Measurements from ENCODE around the gene PEAK3. TPM values are rescaled to one million over a fixed set of nuclear protein-coding genes. Genes with fewer than 3 reads are reported as not detected.

Gene PEAK3
- total and polyA plus RNA-seq, 2 donors, result 0.05 to 0.34 TPM

- Histone ChIP-seq H3K4me1 (ENCODE audit: control insufficient read depth in 2 of 2, insufficient read depth in 2 of 2, low read length in 2 of 2) (peaks cover 13 to 20% of the 10 kb centered on the region in 2 donors), H3K9me3 (ENCODE audit: control insufficient read depth in 2 of 2, insufficient read depth in 1 of 2, low read length in 1 of 2) (peaks cover 0 to 3% of the 10 kb centered on the region in 2 donors), H3K27me3 (ENCODE audit: control insufficient read depth in 2 of 2, insufficient read depth in 1 of 2, low read length in 1 of 2) (peaks cover 12 to 18% of the 10 kb centered on the region in 2 donors), H3K36me3 (ENCODE audit: control insufficient read depth in 2 of 2, insufficient read depth in 2 of 2, low read length in 1 of 2) (peaks cover 77 to 79% of the 10 kb centered on the region in 2 donors), H3K27ac (ENCODE audit: low read depth in 1 of 2, low read length in 1 of 2) (no peak overlapping the region), H3K4me3 (ENCODE audit: low read length in 2 of 2) (no peak overlapping the region)
- DNase-seq (ENCODE audit: low read depth in 6 of 9, low spot score in 9 of 9), result no peak
- WGBS, result 97% methylated on average over 15 of the region's 15 CpGs
These were observed 36.7 kb downstream of the PEAK3 start for GRCh38 chr19:2245273-2245672.

- DNase-seq (ENCODE audit: low read depth in 6 of 9, low spot score in 9 of 9), result no peak
- H3K27ac ChIP-seq (ENCODE audit: low read depth in 1 of 2, low read length in 1 of 2), result no peak overlapping the region
- H3K4me3 ChIP-seq (ENCODE audit: low read length in 2 of 2), result no peak overlapping the region
- whole genome bisulfite sequencing, result 98% methylated on average over 21 of the region's 21 CpGs
- H3K9me3 ChIP-seq (ENCODE audit: control insufficient read depth in 2 of 2, insufficient read depth in 1 of 2, low read length in 1 of 2), result peaks cover 0 to 3% of the 10 kb centered on the region in 2 donors
- peaks cover 76 to 83% of the 10 kb centered on the region in 2 donors for H3K36me3 ChIP-seq (ENCODE audit: control insufficient read depth in 2 of 2, insufficient read depth in 2 of 2, low read length in 1 of 2)
- H3K27me3 ChIP-seq (ENCODE audit: control insufficient read depth in 2 of 2, insufficient read depth in 1 of 2, low read length in 1 of 2), result peaks cover 4 to 11% of the 10 kb centered on the region in 2 donors
- peaks cover 17 to 25% of the 10 kb centered on the region in 2 donors for H3K4me1 ChIP-seq (ENCODE audit: control insufficient read depth in 2 of 2, insufficient read depth in 2 of 2, low read length in 2 of 2)
These were observed 37.5 kb downstream of the PEAK3 start for GRCh38 chr19:2244486-2244885.

GRCh38 chr19:2244125-2244411, 37.9 kb downstream of the PEAK3 start:
- Histone ChIP-seq H3K9me3 (ENCODE audit: control insufficient read depth in 2 of 2, insufficient read depth in 1 of 2, low read length in 1 of 2) (peaks cover 0 to 3% of the 10 kb centered on the region in 2 donors), H3K4me3 (ENCODE audit: low read length in 2 of 2) (no peak overlapping the region), H3K36me3 (ENCODE audit: control insufficient read depth in 2 of 2, insufficient read depth in 2 of 2, low read length in 1 of 2) (peaks cover 72 to 83% of the 10 kb centered on the region in 2 donors), H3K4me1 (ENCODE audit: control insufficient read depth in 2 of 2, insufficient read depth in 2 of 2, low read length in 2 of 2) (peaks cover 18 to 27% of the 10 kb centered on the region in 2 donors), H3K27me3 (ENCODE audit: control insufficient read depth in 2 of 2, insufficient read depth in 1 of 2, low read length in 1 of 2) (peaks cover 0 to 6% of the 10 kb centered on the region in 2 donors), H3K27ac (ENCODE audit: low read depth in 1 of 2, low read length in 1 of 2) (no peak overlapping the region)
- 99% methylated on average over 12 of the region's 12 CpGs for WGBS
- no peak for DNase-seq (ENCODE audit: low read depth in 6 of 9, low spot score in 9 of 9)

- Histone ChIP-seq H3K27ac (ENCODE audit: low read depth in 1 of 2, low read length in 1 of 2) (no peak overlapping the region), H3K36me3 (ENCODE audit: control insufficient read depth in 2 of 2, insufficient read depth in 2 of 2, low read length in 1 of 2) (peaks cover 66 to 77% of the 10 kb centered on the region in 2 donors), H3K4me3 (ENCODE audit: low read length in 2 of 2) (no peak overlapping the region), H3K4me1 (ENCODE audit: control insufficient read depth in 2 of 2, insufficient read depth in 2 of 2, low read length in 2 of 2) (peaks cover 24 to 33% of the 10 kb centered on the region in 2 donors), H3K27me3 (ENCODE audit: control insufficient read depth in 2 of 2, insufficient read depth in 1 of 2, low read length in 1 of 2) (peaks cover 0 to under 1% of the 10 kb centered on the region in 2 donors), H3K9me3 (ENCODE audit: control insufficient read depth in 2 of 2, insufficient read depth in 1 of 2, low read length in 1 of 2) (peaks cover 0 to 3% of the 10 kb centered on the region in 2 donors)
- DNase-seq (ENCODE audit: low read depth in 6 of 9, low spot score in 9 of 9), result no peak
- 95% methylated on average over 32 of the region's 32 CpGs for WGBS
These were observed 38.5 kb downstream of the PEAK3 start for GRCh38 chr19:2243274-2244124.

GRCh38 chr19:2242816-2243215, 39.2 kb downstream of the PEAK3 start:
- H3K36me3 ChIP-seq (ENCODE audit: control insufficient read depth in 2 of 2, insufficient read depth in 2 of 2, low read length in 1 of 2), result peaks cover 60 to 74% of the 10 kb centered on the region in 2 donors
- WGBS, result 95% methylated on average over 8 of the region's 8 CpGs
- H3K27me3 ChIP-seq (ENCODE audit: control insufficient read depth in 2 of 2, insufficient read depth in 1 of 2, low read length in 1 of 2), result no peaks in the 10 kb centered on the region
- peaks cover 0 to 3% of the 10 kb centered on the region in 2 donors for H3K9me3 ChIP-seq (ENCODE audit: control insufficient read depth in 2 of 2, insufficient read depth in 1 of 2, low read length in 1 of 2)
- no peak overlapping the region for H3K4me3 ChIP-seq (ENCODE audit: low read length in 2 of 2)
- H3K4me1 ChIP-seq (ENCODE audit: control insufficient read depth in 2 of 2, insufficient read depth in 2 of 2, low read length in 2 of 2), result peaks cover 29 to 39% of the 10 kb centered on the region in 2 donors
- no peak for DNase-seq (ENCODE audit: low read depth in 6 of 9, low spot score in 9 of 9)
- H3K27ac ChIP-seq (ENCODE audit: low read depth in 1 of 2, low read length in 1 of 2), result no peak overlapping the region

GRCh38 chr19:2242092-2242537, 39.9 kb downstream of the PEAK3 start:
- peaks cover 53 to 68% of the 10 kb centered on the region in 2 donors for H3K36me3 ChIP-seq (ENCODE audit: control insufficient read depth in 2 of 2, insufficient read depth in 2 of 2, low read length in 1 of 2)
- DNase-seq (ENCODE audit: low read depth in 6 of 9, low spot score in 9 of 9), result no peak
- H3K27ac ChIP-seq (ENCODE audit: low read depth in 1 of 2, low read length in 1 of 2), result no peak overlapping the region
- peaks cover 34 to 46% of the 10 kb centered on the region in 2 donors for H3K4me1 ChIP-seq (ENCODE audit: control insufficient read depth in 2 of 2, insufficient read depth in 2 of 2, low read length in 2 of 2)
- no peak overlapping the region for H3K4me3 ChIP-seq (ENCODE audit: low read length in 2 of 2)
- 94% methylated on average over 12 of the region's 12 CpGs for WGBS
- peaks cover 0 to 3% of the 10 kb centered on the region in 2 donors for H3K9me3 ChIP-seq (ENCODE audit: control insufficient read depth in 2 of 2, insufficient read depth in 1 of 2, low read length in 1 of 2)
- H3K27me3 ChIP-seq (ENCODE audit: control insufficient read depth in 2 of 2, insufficient read depth in 1 of 2, low read length in 1 of 2), result no peaks in the 10 kb centered on the region

- peaks cover 34 to 50% of the 10 kb centered on the region in 2 donors for H3K4me1 ChIP-seq (ENCODE audit: control insufficient read depth in 2 of 2, insufficient read depth in 2 of 2, low read length in 2 of 2)
- 86% methylated on average over 41 of the region's 41 CpGs for WGBS
- DNase-seq (ENCODE audit: low read depth in 6 of 9, low spot score in 9 of 9), result no peak
These were observed 40.9 kb downstream of the PEAK3 start for GRCh38 chr19:2240881-2241760.

GRCh38 chr19:2239771-2240770, 41.9 kb downstream of the PEAK3 start:
- DNase-seq (ENCODE audit: low read depth in 6 of 9, low spot score in 9 of 9), result peak in 3 of 9 donors; percentile 25 to 70 (median 50)
- Histone ChIP-seq H3K36me3 (ENCODE audit: control insufficient read depth in 2 of 2, insufficient read depth in 2 of 2, low read length in 1 of 2) (peaks cover 32 to 48% of the 10 kb centered on the region in 2 donors), H3K27ac (ENCODE audit: low read depth in 1 of 2, low read length in 1 of 2) (peak overlapping the region; percentile 28 to 79), H3K4me3 (ENCODE audit: low read length in 2 of 2) (peak overlapping the region; percentile 45 to 60), H3K9me3 (ENCODE audit: control insufficient read depth in 2 of 2, insufficient read depth in 1 of 2, low read length in 1 of 2) (peaks cover 0 to 3% of the 10 kb centered on the region in 2 donors), H3K4me1 (ENCODE audit: control insufficient read depth in 2 of 2, insufficient read depth in 2 of 2, low read length in 2 of 2) (peaks cover 38 to 53% of the 10 kb centered on the region in 2 donors), H3K27me3 (ENCODE audit: control insufficient read depth in 2 of 2, insufficient read depth in 1 of 2, low read length in 1 of 2) (no peaks in the 10 kb centered on the region)
- 31% methylated on average over 34 of the region's 34 CpGs for WGBS

More at GRCh38 chr19:2240881-2241760, 40.9 kb downstream of the PEAK3 start:
- no peaks in the 10 kb centered on the region for H3K27me3 ChIP-seq (ENCODE audit: control insufficient read depth in 2 of 2, insufficient read depth in 1 of 2, low read length in 1 of 2)
- peaks cover 43 to 58% of the 10 kb centered on the region in 2 donors for H3K36me3 ChIP-seq (ENCODE audit: control insufficient read depth in 2 of 2, insufficient read depth in 2 of 2, low read length in 1 of 2)
- H3K9me3 ChIP-seq (ENCODE audit: control insufficient read depth in 2 of 2, insufficient read depth in 1 of 2, low read length in 1 of 2), result peaks cover 0 to 3% of the 10 kb centered on the region in 2 donors
- H3K4me3 ChIP-seq (ENCODE audit: low read length in 2 of 2), result no peak overlapping the region
- H3K27ac ChIP-seq (ENCODE audit: low read depth in 1 of 2, low read length in 1 of 2), result peak overlapping the region in 1 of 2 donors; percentile 20
